Fibroblast of skin of left biceps (primary cell): Measurements from ENCODE around the gene PLEKHA4.
"Not testable (repeated sequence)": the region's sequence is repeated elsewhere in the genome, so short reads cannot be mapped to it uniquely, and the experiment has no call there.

Experiments used
- DNase-seq, 2 experiments: peaks; one replicate each; pipeline ENCODE4 v3.0.0-alpha.2; 2013; ENCODE audit warnings: low read depth in 2 of 2

Gene PLEKHA4

DNA sequence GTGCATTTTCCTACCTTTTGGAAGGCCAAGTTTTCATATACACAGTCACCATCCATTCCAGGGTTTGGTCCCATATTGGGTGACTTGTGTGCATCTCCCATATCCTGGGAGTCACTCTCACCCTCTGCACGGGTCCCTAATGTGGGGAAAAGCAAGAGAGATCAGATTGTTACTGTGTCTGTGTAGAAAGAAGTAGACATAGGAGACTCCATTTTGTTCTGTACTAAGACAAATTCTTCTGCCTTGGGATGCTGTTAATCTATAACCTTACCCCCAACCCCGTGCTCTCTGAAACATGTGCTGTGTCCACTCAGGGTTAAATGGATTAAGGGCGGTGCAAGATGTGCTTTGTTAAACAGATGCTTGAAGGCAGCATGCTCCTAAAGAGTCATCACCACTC lies 21.1 kb upstream of the PLEKHA4 start:
- not testable (repeated sequence) for DNase-seq

DNA sequence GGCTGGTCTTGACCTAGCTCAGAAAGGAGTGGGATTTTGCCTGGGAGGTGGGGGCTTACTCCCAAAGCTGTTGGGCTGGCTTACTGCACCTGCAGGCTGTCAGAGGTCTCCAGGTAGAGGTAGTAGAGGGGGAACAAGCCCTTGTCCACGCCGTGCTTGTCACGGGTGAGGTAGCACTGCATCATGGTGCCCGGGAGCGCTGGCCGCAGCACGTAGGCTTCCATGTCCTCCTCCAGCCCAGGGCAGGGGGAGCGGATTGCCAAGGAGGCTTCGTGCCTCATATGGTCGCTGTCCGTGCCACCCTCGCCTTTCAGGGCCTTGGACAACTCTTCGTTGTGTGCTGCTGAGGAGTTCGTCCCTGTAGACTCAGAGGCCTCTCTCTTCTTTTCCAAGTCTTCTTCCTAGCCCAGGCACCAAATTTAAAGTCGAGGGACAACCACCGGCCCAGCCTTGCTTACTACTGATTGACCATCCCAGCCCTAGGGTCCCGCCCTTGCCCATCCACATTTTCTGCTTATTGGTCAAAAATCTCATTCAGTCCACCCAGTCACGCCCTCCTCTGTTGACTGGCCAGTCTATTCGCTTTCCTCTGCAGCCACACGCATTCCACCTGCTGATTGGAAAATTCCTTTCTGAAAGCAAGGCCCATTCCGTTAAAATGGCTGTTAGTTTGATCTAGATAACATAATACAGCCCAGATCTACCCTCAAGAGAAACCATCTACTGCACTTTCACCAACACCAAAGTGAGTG lies 19.6 kb upstream of the PLEKHA4 start:
- no peak for DNase-seq

- no peak for DNase-seq
These were observed 15.3 kb upstream of the PLEKHA4 start for GRCh38 chr19:48883726-48884125.

- no peak for DNase-seq
These were observed 13.6 kb upstream of the PLEKHA4 start for GRCh38 chr19:48881741-48882657.

DNA sequence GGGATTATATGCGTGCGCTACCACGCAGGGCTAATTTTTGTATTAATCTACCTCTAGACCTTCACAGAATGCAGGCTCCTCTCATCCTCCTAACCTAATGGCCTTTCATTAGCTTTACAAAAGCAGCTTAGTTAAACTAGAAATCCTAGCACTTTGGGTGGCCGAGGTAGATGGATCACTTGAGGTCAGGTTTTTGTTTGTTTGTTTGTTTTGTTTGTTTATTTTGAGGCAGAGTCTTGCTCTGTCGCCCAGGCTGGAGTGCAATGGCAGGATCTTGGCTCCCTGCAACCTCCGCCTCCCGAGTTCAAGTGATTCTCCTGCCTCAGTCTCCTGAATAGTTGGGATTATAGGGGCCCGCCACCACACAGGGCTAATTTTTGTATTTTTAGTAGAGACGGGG lies 11.3 kb upstream of the PLEKHA4 start:
- DNase-seq: not testable (repeated sequence)

DNA sequence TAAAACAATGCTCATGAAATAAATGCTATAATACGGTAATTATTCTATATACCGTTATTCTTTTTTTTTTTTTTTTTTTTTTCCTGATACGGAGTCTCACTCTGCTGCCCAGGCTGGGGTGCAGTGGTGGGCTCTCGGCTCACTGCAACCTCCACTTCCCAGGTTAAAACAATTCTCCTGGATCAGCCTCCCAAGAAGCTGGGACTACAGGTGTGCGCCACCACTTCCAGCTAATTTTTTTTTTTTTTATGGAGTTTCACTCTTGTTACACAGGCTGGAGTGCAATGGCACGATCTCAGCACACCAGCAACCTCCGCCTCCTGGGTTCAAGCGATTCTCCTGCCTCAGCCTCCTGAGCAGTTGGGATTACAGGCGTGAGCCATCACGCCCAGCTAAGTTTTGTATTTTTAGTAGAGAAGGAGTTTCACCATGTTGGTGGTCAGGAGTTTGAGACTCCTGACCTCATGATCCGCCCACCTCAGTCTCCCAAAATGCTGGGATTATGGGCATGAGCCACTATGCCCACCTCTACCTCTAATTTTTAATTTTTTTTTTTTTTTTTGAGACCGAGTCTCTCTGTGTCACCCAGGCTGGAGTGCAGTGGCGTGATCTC lies 10.7 kb upstream of the PLEKHA4 start:
- no peak for DNase-seq

- DNase-seq: no peak
These were observed 10.0 kb upstream of the PLEKHA4 start for GRCh38 chr19:48878196-48879024.

DNA sequence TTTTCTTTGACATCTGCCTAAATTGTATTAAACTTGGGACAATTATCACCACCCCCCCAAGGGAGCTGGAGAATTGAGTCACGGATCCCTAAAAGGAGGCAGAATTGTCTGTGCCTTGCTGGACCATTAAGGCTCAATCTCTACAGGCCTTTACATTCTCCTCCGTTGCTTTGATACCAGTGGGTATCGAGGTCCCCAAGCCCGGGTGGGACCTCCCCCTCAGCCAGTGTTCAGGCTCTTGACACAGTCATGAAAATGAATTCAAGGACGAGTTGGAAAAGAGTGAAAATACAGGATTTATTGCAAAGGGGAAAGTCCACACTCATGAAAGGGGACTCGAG lies 9.4 kb upstream of the PLEKHA4 start:
- DNase-seq: no peak

- not testable (repeated sequence) for DNase-seq
These were observed 7.9 kb upstream of the PLEKHA4 start for GRCh38 chr19:48876043-48876981.

DNA sequence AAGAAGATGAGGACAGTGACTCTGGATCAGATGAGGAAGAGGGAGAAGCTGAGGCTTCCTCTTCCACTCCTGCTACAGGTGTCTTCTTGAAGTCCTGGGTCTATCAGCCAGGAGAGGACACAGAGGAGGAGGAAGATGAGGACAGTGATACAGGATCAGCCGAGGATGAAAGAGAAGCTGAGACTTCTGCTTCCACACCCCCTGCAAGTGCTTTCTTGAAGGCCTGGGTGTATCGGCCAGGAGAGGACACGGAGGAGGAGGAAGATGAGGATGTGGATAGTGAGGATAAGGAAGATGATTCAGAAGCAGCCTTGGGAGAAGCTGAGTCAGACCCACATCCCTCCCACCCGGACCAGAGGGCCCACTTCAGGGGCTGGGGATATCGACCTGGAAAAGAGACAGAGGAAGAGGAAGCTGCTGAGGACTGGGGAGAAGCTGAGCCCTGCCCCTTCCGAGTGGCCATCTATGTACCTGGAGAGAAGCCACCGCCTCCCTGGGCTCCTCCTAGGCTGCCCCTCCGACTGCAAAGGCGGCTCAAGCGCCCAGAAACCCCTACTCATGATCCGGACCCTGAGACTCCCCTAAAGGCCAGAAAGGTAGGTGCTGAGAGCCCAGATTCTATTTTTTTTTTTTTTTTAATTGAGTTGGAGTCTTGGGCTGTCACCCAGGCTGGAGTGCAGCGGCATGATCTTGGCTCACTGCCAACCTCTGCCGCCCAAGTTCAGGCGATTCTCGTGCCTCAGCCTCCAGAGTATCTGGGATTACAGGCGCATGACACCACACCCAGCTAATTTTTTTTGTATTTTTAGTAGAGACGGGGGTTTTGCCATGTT lies 6.1 kb upstream of the PLEKHA4 start:
- peak in 1 of 2 experiments; percentile 20 for DNase-seq

DNA sequence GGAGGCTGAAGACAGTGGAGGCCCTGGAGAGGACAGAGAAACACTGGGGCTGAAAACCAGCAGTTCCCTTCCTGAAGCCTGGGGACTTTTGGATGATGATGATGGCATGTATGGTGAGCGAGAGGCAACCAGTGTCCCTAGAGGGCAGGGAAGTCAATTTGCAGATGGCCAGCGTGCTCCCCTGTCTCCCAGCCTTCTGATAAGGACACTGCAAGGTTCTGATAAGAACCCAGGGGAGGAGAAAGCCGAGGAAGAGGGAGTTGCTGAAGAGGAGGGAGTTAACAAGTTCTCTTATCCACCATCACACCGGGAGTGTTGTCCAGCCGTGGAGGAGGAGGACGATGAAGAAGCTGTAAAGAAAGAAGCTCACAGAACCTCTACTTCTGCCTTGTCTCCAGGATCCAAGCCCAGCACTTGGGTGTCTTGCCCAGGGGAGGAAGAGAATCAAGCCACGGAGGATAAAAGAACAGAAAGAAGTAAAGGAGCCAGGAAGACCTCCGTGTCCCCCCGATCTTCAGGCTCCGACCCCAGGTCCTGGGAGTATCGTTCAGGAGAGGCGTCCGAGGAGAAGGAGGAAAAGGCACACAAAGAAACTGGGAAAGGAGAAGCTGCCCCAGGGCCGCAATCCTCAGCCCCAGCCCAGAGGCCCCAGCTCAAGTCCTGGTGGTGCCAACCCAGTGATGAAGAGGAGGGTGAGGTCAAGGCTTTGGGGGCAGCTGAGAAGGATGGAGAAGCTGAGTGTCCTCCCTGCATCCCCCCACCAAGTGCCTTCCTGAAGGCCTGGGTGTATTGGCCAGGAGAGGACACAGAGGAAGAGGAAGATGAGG lies 5.3 kb upstream of the PLEKHA4 start:
- DNase-seq: no peak

GRCh38 chr19:48872884-48873475 lies 4.6 kb upstream of the PLEKHA4 start:
- DNase-seq: peak; percentile 75 to 78

DNA sequence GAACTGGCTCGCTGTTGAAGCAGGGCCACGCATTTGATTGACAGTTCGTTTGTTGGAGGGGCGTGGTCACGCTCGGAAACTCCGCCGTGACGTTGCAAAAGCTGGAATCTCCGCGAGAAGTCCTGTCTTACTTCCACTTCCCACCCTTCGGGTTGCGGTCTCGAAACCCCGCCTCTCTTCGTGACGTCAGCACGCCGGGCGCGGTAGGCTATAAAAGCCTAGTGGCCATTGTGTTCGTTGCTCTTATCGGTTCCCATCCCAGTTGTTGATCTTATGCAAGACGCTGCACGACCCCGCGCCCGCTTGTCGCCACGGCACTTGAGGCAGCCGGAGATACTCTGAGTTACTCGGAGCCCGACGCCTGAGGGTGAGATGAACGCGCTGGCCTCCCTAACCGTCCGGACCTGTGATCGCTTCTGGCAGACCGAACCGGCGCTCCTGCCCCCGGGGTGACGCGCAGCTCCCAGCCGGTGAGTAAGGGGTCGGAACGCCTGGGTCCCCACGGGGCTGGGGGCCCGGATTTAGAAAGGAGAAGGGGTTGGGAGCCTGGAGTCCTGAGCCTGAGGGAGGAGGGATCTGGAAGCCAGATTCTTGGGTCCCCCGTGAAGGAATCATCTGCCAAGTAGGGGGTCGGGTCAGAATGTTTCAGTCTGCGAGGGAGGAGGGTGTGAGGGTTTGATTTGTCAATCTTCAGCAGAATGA lies 3.9 kb upstream of the PLEKHA4 start, which contains the start of gene PPP1R15A:
TSS of gene PPP1R15A (plus strand) at position 240 of the 702 bp plus-strand sequence. CDS start 813 bp downstream, outside the sequence.
- DNase-seq: peak; percentile 93 to 94

- not testable (repeated sequence) for DNase-seq
These were observed 3.2 kb upstream of the PLEKHA4 start for GRCh38 chr19:48871471-48872181.

- no peak for DNase-seq
These were observed 1.6 kb upstream of the PLEKHA4 start for GRCh38 chr19:48870048-48870447.

GRCh38 chr19:48867746-48868113 lies 687 bp downstream of the PLEKHA4 start:
- no peak for DNase-seq
